DMS 273 treated with DMSO at 0.1 percent for 48 hours (cell line): ENCODE measurements around the gene CTBP1.
"Not testable (repeated sequence)": the region's sequence is repeated elsewhere in the genome, so short reads cannot be mapped to it uniquely, and the experiment has no call there.

Source experiments
- DNase-seq: peaks from one replicate; lab custom pipeline; 2025; lab: John Stamatoyannopoulos, UW

The CTBP1 gene

GRCh38 chr4:1237981-1238675 lies 10.8 kb downstream of the CTBP1 start:
- DNase-seq: no peak

- not testable (repeated sequence) for DNase-seq
These were observed 11.7 kb downstream of the CTBP1 start for GRCh38 chr4:1237261-1237660.

- DNase-seq: not testable (repeated sequence)
These were observed 12.1 kb downstream of the CTBP1 start for GRCh38 chr4:1236836-1237235.

GRCh38 chr4:1236103-1236641 lies 12.8 kb downstream of the CTBP1 start:
- no peak for DNase-seq

- no peak for DNase-seq
These were observed 13.4 kb downstream of the CTBP1 start for GRCh38 chr4:1235381-1236102.

- no peak for DNase-seq
These were observed 14.1 kb downstream of the CTBP1 start for GRCh38 chr4:1234811-1235292.

GRCh38 chr4:1234309-1234695 lies 14.6 kb downstream of the CTBP1 start:
- no peak for DNase-seq

- DNase-seq: no peak
These were observed 15.2 kb downstream of the CTBP1 start for GRCh38 chr4:1233641-1234308.

- DNase-seq: no peak
These were observed 16.0 kb downstream of the CTBP1 start for GRCh38 chr4:1232661-1233621.

GRCh38 chr4:1231637-1232360 lies 17.1 kb downstream of the CTBP1 start:
- DNase-seq: no peak

- no peak for DNase-seq
These were observed 17.8 kb downstream of the CTBP1 start for GRCh38 chr4:1230971-1231636.

- no peak for DNase-seq
These were observed 18.6 kb downstream of the CTBP1 start for GRCh38 chr4:1230316-1230715.

GRCh38 chr4:1229117-1229849 lies 19.6 kb downstream of the CTBP1 start:
- DNase-seq: no peak

- DNase-seq: no peak
These were observed 21.1 kb downstream of the CTBP1 start for GRCh38 chr4:1227816-1228215.

GRCh38 chr4:1226598-1226997 lies 22.3 kb downstream of the CTBP1 start:
- DNase-seq: no peak

- no peak for DNase-seq
These were observed 22.8 kb downstream of the CTBP1 start for GRCh38 chr4:1226144-1226481.

GRCh38 chr4:1225272-1226143 lies 23.4 kb downstream of the CTBP1 start:
- no peak for DNase-seq
